Keratinocyte (primary cell): ENCODE data around the gene ITCH. TPM values are rescaled to one million over a fixed set of nuclear protein-coding genes. Genes with fewer than 3 reads are reported as not detected.

ENCODE experiments used
- DNase-seq: peaks from one replicate; pipeline ENCODE4 v3.0.0-alpha.2; 2011; ENCODE audit warnings: low read depth, missing footprints, low spot score
- FAIRE-seq: peaks from 2 replicates; lab custom pipeline; 2011; peaks lifted over from hg19 to GRCh38; lab: Jason Lieb, UNC
- H2AFZ ChIP-seq: 2 replicates; pipeline ENCODE4 v1.6.0; 2012; ENCODE audit warnings: low read length, control low read depth, inconsistent platforms; ENCODE audit not compliant: control insufficient read depth
- H3K27ac ChIP-seq: 2 replicates; pipeline ENCODE4 v1.5.1; 2011; ENCODE audit warnings: low read length; ENCODE audit not compliant: control insufficient read depth, insufficient read depth
- H3K27me3 ChIP-seq: 3 replicates; pipeline ENCODE4 v1.6.0; 2011; ENCODE audit warnings: low read length; ENCODE audit not compliant: control insufficient read depth, insufficient read depth; ENCODE audit errors: extremely low read depth
- H3K36me3 ChIP-seq, 2 experiments: 2 replicates in 1 of 2; 3 replicates in 1 of 2; pipeline ENCODE4 v1.5.1; 2011; ENCODE audit warnings: low read length in 2 of 2, mild to moderate bottlenecking in 1 of 2; ENCODE audit not compliant: control insufficient read depth in 2 of 2, insufficient read depth in 2 of 2; ENCODE audit errors: extremely low read depth in 1 of 2
- H3K4me1 ChIP-seq: 3 replicates; pipeline ENCODE4 v1.5.1; 2011; ENCODE audit warnings: low read length; ENCODE audit not compliant: control insufficient read depth, insufficient read depth; ENCODE audit errors: extremely low read depth
- H3K4me2 ChIP-seq: 3 replicates; pipeline ENCODE4 v1.6.0; 2011; ENCODE audit warnings: low read depth, low read length; ENCODE audit not compliant: control insufficient read depth, insufficient read depth; ENCODE audit errors: extremely low read depth
- H3K4me3 ChIP-seq, 3 experiments: fragments of 200-600 bp in 1 of 3; sonication (generic) in 1 of 3; 2 replicates in 2 of 3; 3 replicates in 1 of 3; pipeline ENCODE4 v1.5.1; 2011 to 2016; ENCODE audit warnings: low read length in 3 of 3, mild to moderate bottlenecking in 3 of 3, control low read depth in 2 of 3, inconsistent platforms in 1 of 3, low read depth in 1 of 3, mixed read lengths in 1 of 3, mixed run types in 1 of 3, moderate library complexity in 1 of 3; ENCODE audit not compliant: control insufficient read depth in 2 of 3, insufficient read depth in 2 of 3; ENCODE audit errors: extremely low read depth in 1 of 3
- H3K79me2 ChIP-seq: 2 replicates; pipeline ENCODE4 v1.6.0; 2012; ENCODE audit warnings: low read length; ENCODE audit not compliant: control insufficient read depth, insufficient read depth
- H3K9ac ChIP-seq: 3 replicates; pipeline ENCODE4 v1.6.0; 2011; ENCODE audit warnings: low read length; ENCODE audit not compliant: control insufficient read depth, insufficient read depth; ENCODE audit errors: extremely low read depth
- H3K9me1 ChIP-seq: 3 replicates; pipeline ENCODE4 v1.6.0; 2011; ENCODE audit warnings: low read length; ENCODE audit not compliant: control insufficient read depth, insufficient read depth; ENCODE audit errors: extremely low read depth
- H3K9me3 ChIP-seq: 2 replicates; pipeline ENCODE4 v1.5.1; 2012; ENCODE audit warnings: low read depth, low read length; ENCODE audit not compliant: control insufficient read depth
- H4K20me1 ChIP-seq: 3 replicates; pipeline ENCODE4 v1.6.0; 2011; ENCODE audit warnings: low read length; ENCODE audit not compliant: control insufficient read depth, insufficient read depth; ENCODE audit errors: extremely low read depth
- CTCF ChIP-seq, 3 experiments: IDR thresholded peaks in 1 of 3; conservative IDR thresholded peaks in 1 of 3; optimal IDR thresholded peaks in 1 of 3; 2 replicates in 2 of 3; 3 replicates in 1 of 3; pipeline versions ENCODE3 to v1.5.1; 2011; ENCODE audit warnings: low read length in 3 of 3, mild to moderate bottlenecking in 3 of 3, moderate library complexity in 2 of 3, control low read depth in 1 of 3, inconsistent platforms in 1 of 3; ENCODE audit not compliant: insufficient read depth in 2 of 3; ENCODE audit errors: extremely low read depth in 1 of 3
- EZH2 ChIP-seq: IDR thresholded peaks from one replicate; pipeline ENCODE4 v1.6.1; 2012; ENCODE audit warnings: inconsistent platforms, mild to moderate bottlenecking, low read length, moderate library complexity
- dilution Hi-C: fragments of 300-500 bp; cut with MboI; formaldehyde crosslinking; loops from one replicate; pipeline ENCODE4 v1.7.0; 2020; ENCODE audit warnings: low sequenced_read_pairs; ENCODE audit not compliant: extremely low pct_ligation_motif_present
- polyA plus RNA-seq, 5 experiments: library from polyadenylated mRNA; depleted of rRNA in 3 of 5; stranded (reverse) in 3 of 5; stranded (forward) in 1 of 5; unstranded in 1 of 5; fragments of >200 nt; gene quantifications; 1 replicate in 1 of 5; 2 replicates in 3 of 5; 3 replicates in 1 of 5; pipeline versions ENCODE4 v1.2.1 to v1.2.3, GENCODE V29; 2011 to 2012; ENCODE audit warnings: missing spikeins in 2 of 5, low read depth in 1 of 5, low replicate concordance in 1 of 5

ITCH gene
- polyA plus RNA-seq, 1 donor (not counting 4 experiments of a cell fraction or from before 2014, with no cell fraction given) = 42.5 TPM

- Histone ChIP-seq H3K27me3 (no peaks in the 10 kb centered on the region), H3K4me3 (no peak overlapping the region), H3K4me1 (no peaks in the 10 kb centered on the region), H4K20me1 (no peaks in the 10 kb centered on the region), H3K9me3 (no peaks in the 10 kb centered on the region), H3K79me2 (peaks cover 11% of the 10 kb centered on the region), H2AFZ (no peak overlapping the region), H3K9ac (no peak overlapping the region), H3K4me2 (no peak overlapping the region), H3K27ac (no peak overlapping the region), H3K9me1 (no peaks in the 10 kb centered on the region), H3K36me3 (peaks cover 17 to 30% of the 10 kb centered on the region in 2 experiments)
- DNase-seq = no peak
- dilution Hi-C loops = no loop called here
- no peak for FAIRE-seq
- TF ChIP-seq EZH2 = no peak
- no peak for TF ChIP-seq CTCF (optimal IDR thresholded peaks at IDR 0.05 in 1 of 3, IDR thresholded peaks at IDR 0.05 in 1 of 3, conservative IDR thresholded peaks at IDR 0.05 in 1 of 3; ENCODE audit: extremely low read depth in 1 of 3, insufficient read depth in 2 of 3, low read length in 3 of 3)
Observed at GRCh38 chr20:34506480-34506879, 143.4 kb downstream of the ITCH start.

- FAIRE-seq (no peak), DNase-seq (no peak)
- peaks cover 10% of the 10 kb centered on the region for H3K79me2 ChIP-seq
- no peak overlapping the region for H3K27ac ChIP-seq
- no peaks in the 10 kb centered on the region for H3K27me3 ChIP-seq
- H3K4me1 ChIP-seq = no peaks in the 10 kb centered on the region
- dilution Hi-C loops = no loop called here
- H3K9ac ChIP-seq = no peak overlapping the region
- no peak overlapping the region for H3K4me2 ChIP-seq
- no peaks in the 10 kb centered on the region for H3K9me3 ChIP-seq
- H4K20me1 ChIP-seq = no peaks in the 10 kb centered on the region
- H3K9me1 ChIP-seq = no peaks in the 10 kb centered on the region
- H3K4me3 ChIP-seq = no peak overlapping the region
- peaks cover 24 to 38% of the 10 kb centered on the region in 2 experiments for H3K36me3 ChIP-seq
- no peak overlapping the region for H2AFZ ChIP-seq
- TF ChIP-seq EZH2 (no peak), CTCF (optimal IDR thresholded peaks at IDR 0.05 in 1 of 3, IDR thresholded peaks at IDR 0.05 in 1 of 3, conservative IDR thresholded peaks at IDR 0.05 in 1 of 3; ENCODE audit: extremely low read depth in 1 of 3, insufficient read depth in 2 of 3, low read length in 3 of 3) (no peak)
Observed at GRCh38 chr20:34507702-34508413, 144.8 kb downstream of the ITCH start.
